SJCRH30 (cell line): Measurements from ENCODE around the gene TRABD. TPM values are rescaled to one million over a fixed set of nuclear protein-coding genes. Genes with fewer than 3 reads are reported as not detected.

Experiments
- DNase-seq, 2 experiments: peaks; one replicate each; pipeline ENCODE4 v3.0.0-alpha.2; 2015 to 2020
- H3K27ac ChIP-seq: fragments of 250-450 bp; sonication (Bioruptor Pico); 2 replicates; pipeline ENCODE4 v1.5.1; 2020; ENCODE audit warnings: mild to moderate bottlenecking, moderate library complexity
- H3K27me3 ChIP-seq: fragments of 250-450 bp; sonication (Bioruptor Pico); 2 replicates; pipeline ENCODE4 v1.5.1; 2020; ENCODE audit warnings: mild to moderate bottlenecking, moderate library complexity
- H3K36me3 ChIP-seq: fragments of 250-450 bp; sonication (Bioruptor Pico); 2 replicates; pipeline ENCODE4 v1.5.1; 2020; ENCODE audit warnings: mild to moderate bottlenecking, moderate library complexity
- H3K4me1 ChIP-seq: fragments of 250-450 bp; sonication (Bioruptor Pico); 2 replicates; pipeline ENCODE4 v1.5.1; 2020; ENCODE audit warnings: mild to moderate bottlenecking, moderate library complexity
- H3K4me3 ChIP-seq: fragments of 250-450 bp; sonication (Bioruptor Pico); 2 replicates; pipeline ENCODE4 v1.5.1; 2020; ENCODE audit warnings: mild to moderate bottlenecking, moderate library complexity
- H3K9me3 ChIP-seq: fragments of 250-450 bp; sonication (Bioruptor Pico); replicated peaks from 2 replicates; pipeline ENCODE4 v1.5.1; 2020; ENCODE audit warnings: mild to moderate bottlenecking, moderate library complexity
- total RNA-seq: library from RNA; depleted of rRNA; stranded (reverse); fragments of >200 nt; shearing (Covaris generic); gene quantifications from 2 replicates; pipeline ENCODE4 v1.2.3, GENCODE V29; 2014

TRABD gene
- total RNA-seq, 1 experiment from 2014 or later, result 39.1 TPM

GRCh38 chr22:50184902-50185374 is 775 bp upstream of the TRABD start:
- Histone ChIP-seq H3K4me1 (0 out of 2 replicates have a peak, but pooled peaks cover 5% of the 10 kb centered on the region), H3K27ac (no peak overlapping the region), H3K4me3 (no peak overlapping the region; the same call in 1 of the 2 replicates), H3K36me3 (peaks cover 4% of the 10 kb centered on the region; the same call in 1 of the 2 replicates), H3K9me3 (no peaks in the 10 kb centered on the region), H3K27me3 (no peaks in the 10 kb centered on the region)
- DNase-seq, result no peak

- Histone ChIP-seq H3K4me1 (peaks cover 5% of the 10 kb centered on the region; the same call in 1 of the 2 replicates), H3K9me3 (no peaks in the 10 kb centered on the region), H3K36me3 (peaks cover 4% of the 10 kb centered on the region; the same call in 1 of the 2 replicates), H3K27ac (no peak overlapping the region; the same call in 1 of the 2 replicates), H3K27me3 (no peaks in the 10 kb centered on the region), H3K4me3 (peak overlapping the region; percentile 84)
- no peak for DNase-seq
Observed at GRCh38 chr22:50186181-50186714, 535 bp downstream of the TRABD start.

GRCh38 chr22:50186761-50187523 is 1.2 kb downstream of the TRABD start:
- Histone ChIP-seq H3K4me1 (peaks cover 5% of the 10 kb centered on the region; the same call in 1 of the 2 replicates), H3K27ac (no peak overlapping the region; the same call in 1 of the 2 replicates), H3K27me3 (no peaks in the 10 kb centered on the region), H3K9me3 (no peaks in the 10 kb centered on the region), H3K36me3 (peaks cover 4% of the 10 kb centered on the region; the same call in 1 of the 2 replicates), H3K4me3 (peak overlapping the region; percentile 84)
- DNase-seq, result no peak

GRCh38 chr22:50188356-50188755 is 2.6 kb downstream of the TRABD start:
- H3K9me3 ChIP-seq, result no peaks in the 10 kb centered on the region
- H3K27ac ChIP-seq, result no peak overlapping the region
- H3K4me1 ChIP-seq, result peaks cover 5% of the 10 kb centered on the region; the same call in 1 of the 2 replicates
- no peak for DNase-seq
- no peak overlapping the region for H3K4me3 ChIP-seq
- no peaks in the 10 kb centered on the region for H3K27me3 ChIP-seq
- H3K36me3 ChIP-seq, result peaks cover 4% of the 10 kb centered on the region; the same call in 1 of the 2 replicates

- H3K36me3 ChIP-seq, result peaks cover 8% of the 10 kb centered on the region
- no peaks in the 10 kb centered on the region for H3K27me3 ChIP-seq
- H3K27ac ChIP-seq, result no peak overlapping the region
- no peak for DNase-seq
- H3K9me3 ChIP-seq, result no peaks in the 10 kb centered on the region
- peaks cover 5% of the 10 kb centered on the region; the same call in 1 of the 2 replicates for H3K4me1 ChIP-seq
- H3K4me3 ChIP-seq, result no peak overlapping the region
Observed at GRCh38 chr22:50189184-50189848, 3.6 kb downstream of the TRABD start.

GRCh38 chr22:50189849-50190181 is 4.1 kb downstream of the TRABD start:
- no peak overlapping the region for H3K4me3 ChIP-seq
- no peak for DNase-seq
- no peak overlapping the region for H3K27ac ChIP-seq
- no peaks in the 10 kb centered on the region for H3K27me3 ChIP-seq
- peaks cover 13% of the 10 kb centered on the region for H3K36me3 ChIP-seq
- H3K9me3 ChIP-seq, result no peaks in the 10 kb centered on the region
- H3K4me1 ChIP-seq, result peaks cover 3% of the 10 kb centered on the region; the same call in 1 of the 2 replicates

- no peak for DNase-seq
- H3K27ac ChIP-seq, result no peak overlapping the region
- H3K9me3 ChIP-seq, result no peaks in the 10 kb centered on the region
- H3K4me1 ChIP-seq, result peaks cover 3% of the 10 kb centered on the region; the same call in 1 of the 2 replicates
- H3K4me3 ChIP-seq, result no peak overlapping the region
- no peaks in the 10 kb centered on the region for H3K27me3 ChIP-seq
- H3K36me3 ChIP-seq, result peaks cover 15% of the 10 kb centered on the region
Observed at GRCh38 chr22:50190182-50190940, 4.6 kb downstream of the TRABD start.

- DNase-seq, result no peak
- Histone ChIP-seq H3K4me3 (no peak overlapping the region), H3K27ac (no peak overlapping the region), H3K4me1 (peaks cover 3% of the 10 kb centered on the region; the same call in 1 of the 2 replicates), H3K9me3 (no peaks in the 10 kb centered on the region), H3K27me3 (no peaks in the 10 kb centered on the region), H3K36me3 (peaks cover 15% of the 10 kb centered on the region)
Observed at GRCh38 chr22:50190941-50191741, 5.4 kb downstream of the TRABD start.

- Histone ChIP-seq H3K36me3 (peaks cover 19% of the 10 kb centered on the region), H3K27ac (no peak overlapping the region)
Observed at GRCh38 chr22:50192436-50193204, 6.9 kb downstream of the TRABD start.

GRCh38 chr22:50193621-50194020 is 7.9 kb downstream of the TRABD start:
- no peaks in the 10 kb centered on the region for H3K27me3 ChIP-seq
- H3K4me1 ChIP-seq, result no peaks in the 10 kb centered on the region; the same call in 1 of the 2 replicates
- no peaks in the 10 kb centered on the region for H3K9me3 ChIP-seq
- H3K4me3 ChIP-seq, result no peak overlapping the region
- H3K27ac ChIP-seq, result no peak overlapping the region
- DNase-seq, result no peak
- peaks cover 17% of the 10 kb centered on the region for H3K36me3 ChIP-seq

More at GRCh38 chr22:50192436-50193204, 6.9 kb downstream of the TRABD start:
- DNase-seq, result no peak
- Histone ChIP-seq H3K4me3 (no peak overlapping the region), H3K4me1 (no peaks in the 10 kb centered on the region; the same call in 1 of the 2 replicates), H3K27me3 (no peaks in the 10 kb centered on the region), H3K9me3 (no peaks in the 10 kb centered on the region)

- Histone ChIP-seq H3K36me3 (peaks cover 15% of the 10 kb centered on the region), H3K4me1 (no peaks in the 10 kb centered on the region; the same call in 1 of the 2 replicates), H3K27ac (no peak overlapping the region), H3K27me3 (no peaks in the 10 kb centered on the region), H3K4me3 (no peak overlapping the region), H3K9me3 (no peaks in the 10 kb centered on the region)
- no peak for DNase-seq
Observed at GRCh38 chr22:50194037-50194805, 8.5 kb downstream of the TRABD start.

GRCh38 chr22:50196256-50196655 is 10.5 kb downstream of the TRABD start:
- Histone ChIP-seq H3K4me1 (no peaks in the 10 kb centered on the region; the same call in 1 of the 2 replicates), H3K27ac (no peak overlapping the region), H3K36me3 (peaks cover 15% of the 10 kb centered on the region), H3K4me3 (no peak overlapping the region), H3K27me3 (no peaks in the 10 kb centered on the region), H3K9me3 (no peaks in the 10 kb centered on the region)
- DNase-seq, result no peak
